GM18868 (cell line): Measurements from ENCODE around the gene ANK2.
A peak's percentile ranks its signal among the peaks of the same experiment; 100 is the strongest.
"Not testable (repeated sequence)": the region's sequence is repeated elsewhere in the genome, so short reads cannot be mapped to it uniquely, and the experiment has no call there.

Experiments used
- ATAC-seq: cut with Tn5 transposase; IDR thresholded peaks from one replicate; pipeline ENCODE4 v1.9.1; 2021; ENCODE audit warnings: mild to moderate bottlenecking, moderate library complexity; ENCODE audit not compliant: unreplicated experiment

Gene ANK2

DNA sequence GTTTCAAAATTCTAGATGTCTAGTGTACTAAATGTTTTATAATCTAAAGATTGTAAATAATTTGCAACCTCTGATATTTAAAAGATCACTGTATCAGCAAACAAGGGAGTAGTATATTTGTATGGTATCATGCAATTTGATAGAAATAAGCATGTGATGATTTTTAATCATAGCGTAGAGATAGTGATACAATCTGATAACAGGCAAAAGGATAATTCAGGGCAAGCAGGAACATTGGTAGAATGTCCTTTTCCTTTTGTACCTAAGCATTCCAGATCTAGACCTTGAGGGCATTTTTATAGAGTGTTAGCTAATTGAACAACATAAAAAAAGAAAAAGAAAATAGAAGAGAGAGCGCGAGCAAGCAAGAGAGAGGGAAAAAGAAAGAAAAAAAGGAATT is 1.4 kb downstream of the ANK2 start:
- ATAC-seq, result no peak

DNA sequence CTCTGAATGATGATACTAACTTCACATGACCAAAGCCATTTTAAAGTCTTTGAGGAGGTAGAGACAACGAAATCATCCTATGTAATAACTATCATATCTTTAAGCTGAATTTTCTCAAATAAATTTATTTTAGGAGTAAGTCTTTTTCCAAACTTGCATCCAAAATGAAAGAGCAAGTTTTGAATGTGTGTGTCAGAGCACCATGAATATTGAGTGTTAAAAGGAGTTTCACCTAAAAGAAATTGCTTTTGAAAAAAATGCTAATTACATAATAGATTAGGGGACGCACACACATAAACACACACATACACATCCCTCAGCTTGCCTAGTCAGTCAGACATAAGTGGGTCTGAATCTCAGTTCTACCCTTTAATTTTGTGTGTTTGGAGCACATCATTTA is 1.9 kb downstream of the ANK2 start:
- ATAC-seq, result no peak

DNA sequence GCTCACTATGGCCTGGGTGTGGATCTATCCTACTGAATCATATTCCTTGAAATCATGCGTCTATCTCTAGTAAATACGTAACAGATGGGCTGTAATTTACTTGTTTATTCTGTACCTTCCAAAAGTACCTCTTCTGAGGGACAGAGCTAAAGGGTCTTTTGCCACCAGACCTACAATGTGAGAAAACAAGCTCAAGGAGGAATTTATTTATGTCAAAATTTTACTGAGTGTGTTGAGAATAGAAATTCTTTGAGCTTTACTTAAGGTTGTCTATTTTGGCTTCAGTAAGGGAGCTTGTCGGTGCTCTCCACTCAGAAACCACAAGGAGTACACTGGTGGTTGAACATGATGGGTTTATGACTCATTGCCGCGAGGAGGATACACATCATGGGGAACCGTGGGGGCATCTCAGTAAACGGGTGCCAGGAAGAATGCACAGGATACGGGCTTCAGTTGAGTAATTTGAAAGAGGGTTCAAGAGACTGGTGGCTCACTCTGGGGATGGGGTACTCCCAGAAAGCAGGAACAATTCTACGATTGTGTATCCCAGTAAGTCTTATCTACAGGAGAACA is 3.0 kb downstream of the ANK2 start:
- peak; percentile 97 for ATAC-seq

DNA sequence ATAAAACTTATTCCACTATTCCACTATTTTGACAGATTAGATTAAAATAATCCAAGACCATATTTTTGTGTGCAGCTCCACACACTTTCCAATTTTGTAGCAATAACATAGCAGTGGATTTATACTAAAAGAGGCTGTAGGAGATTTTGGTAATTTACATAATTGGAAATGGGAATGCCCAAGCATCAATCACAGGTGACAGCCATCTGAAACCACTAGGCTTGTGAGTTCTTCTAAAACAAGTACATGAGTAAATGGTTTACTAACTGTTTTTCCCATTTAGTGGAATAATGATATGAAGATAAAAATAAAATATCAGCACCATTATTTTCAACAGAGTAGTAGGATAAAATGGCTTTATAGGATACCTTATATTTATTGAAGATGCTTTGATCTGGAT is 4.4 kb downstream of the ANK2 start:
- ATAC-seq, result no peak

DNA sequence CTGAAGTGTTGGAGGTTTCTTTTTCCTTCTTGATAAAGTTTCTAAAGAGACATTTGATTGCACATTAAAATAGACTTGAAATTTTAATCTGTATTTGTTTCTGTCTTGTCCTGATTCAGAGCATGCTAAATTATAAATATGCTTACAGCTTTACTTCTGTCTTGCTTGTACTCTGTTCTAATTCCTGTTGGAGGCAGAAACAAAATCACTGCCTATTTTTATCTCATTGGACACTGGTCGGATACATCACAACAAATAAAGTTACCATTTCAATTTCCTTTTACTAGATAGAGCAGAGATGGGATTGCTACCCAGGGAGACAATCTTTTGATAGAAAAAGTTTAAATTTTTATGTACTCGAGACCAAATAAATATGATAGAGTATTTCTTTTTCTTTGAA is 6.9 kb downstream of the ANK2 start:
- ATAC-seq, result no peak

DNA sequence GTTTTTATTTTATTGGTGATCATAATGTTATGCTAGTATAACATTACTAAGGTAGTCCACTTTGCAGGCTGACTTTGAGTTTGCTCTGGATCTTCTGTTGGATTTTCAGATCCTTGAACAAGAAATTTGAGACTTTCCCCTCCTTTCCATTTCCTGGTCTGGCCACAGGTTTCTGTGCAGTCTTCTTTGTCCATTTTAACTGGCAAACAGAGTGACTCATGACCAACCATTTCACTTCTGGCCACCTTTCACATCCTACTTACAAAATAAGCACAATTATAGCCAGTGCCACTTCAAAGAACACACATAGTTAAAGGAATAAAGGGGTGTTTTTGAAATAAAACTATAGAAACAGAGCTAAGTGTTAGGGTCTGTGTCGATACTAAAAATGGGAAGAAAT is 8.4 kb downstream of the ANK2 start:
- no peak for ATAC-seq

DNA sequence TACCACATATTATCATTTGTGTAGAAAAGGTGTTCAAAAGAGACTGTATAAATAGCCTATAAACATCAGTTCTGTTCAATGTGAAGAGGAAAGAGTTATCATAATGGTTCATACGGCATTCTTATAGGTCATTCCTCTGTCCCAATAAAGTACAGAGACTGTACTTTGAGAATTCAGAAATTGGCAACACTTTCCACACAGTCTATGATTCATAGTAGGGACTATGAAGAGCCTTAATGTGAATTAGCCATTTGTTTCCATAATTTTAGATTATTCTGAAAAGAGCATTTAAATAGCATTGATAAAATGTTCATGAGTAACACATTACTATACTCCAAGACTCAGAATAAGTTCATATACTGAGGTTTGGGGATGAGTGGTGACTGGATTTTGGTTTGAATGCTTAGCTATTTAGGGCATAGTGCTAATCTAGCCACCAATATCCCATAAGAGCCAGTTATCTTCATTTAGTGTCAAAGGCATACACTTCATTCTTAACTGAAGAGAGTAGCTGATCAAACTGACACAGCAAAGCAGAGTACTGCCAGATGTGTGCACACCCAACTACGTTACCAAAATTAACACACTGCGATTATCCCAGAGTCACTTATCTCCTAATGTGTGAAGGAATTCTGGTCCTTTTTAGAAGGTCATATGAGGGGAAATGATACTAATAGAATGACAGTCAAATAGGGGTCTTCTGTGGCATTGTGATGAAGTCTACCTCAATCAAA is 10.2 kb downstream of the ANK2 start:
- no peak for ATAC-seq

DNA sequence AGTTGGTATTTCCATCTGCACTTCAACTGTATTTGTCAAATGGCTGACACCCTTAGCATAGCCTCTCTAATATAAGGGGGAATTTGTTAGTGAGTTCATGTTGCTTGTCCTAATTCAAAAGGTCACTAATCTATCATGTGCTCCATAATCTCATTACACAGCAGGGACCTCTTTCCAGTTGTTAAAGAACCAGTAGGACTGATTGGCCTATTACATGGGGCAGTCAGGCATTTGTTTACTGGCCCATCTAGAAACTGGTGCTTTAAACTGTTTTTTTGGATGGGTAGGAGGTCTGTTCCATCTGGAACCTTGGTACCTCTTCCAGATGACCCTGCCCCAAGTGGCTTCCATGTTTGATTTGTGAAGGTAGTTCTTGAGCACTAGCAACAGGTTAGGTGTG is 11.4 kb downstream of the ANK2 start:
- ATAC-seq, result no peak

DNA sequence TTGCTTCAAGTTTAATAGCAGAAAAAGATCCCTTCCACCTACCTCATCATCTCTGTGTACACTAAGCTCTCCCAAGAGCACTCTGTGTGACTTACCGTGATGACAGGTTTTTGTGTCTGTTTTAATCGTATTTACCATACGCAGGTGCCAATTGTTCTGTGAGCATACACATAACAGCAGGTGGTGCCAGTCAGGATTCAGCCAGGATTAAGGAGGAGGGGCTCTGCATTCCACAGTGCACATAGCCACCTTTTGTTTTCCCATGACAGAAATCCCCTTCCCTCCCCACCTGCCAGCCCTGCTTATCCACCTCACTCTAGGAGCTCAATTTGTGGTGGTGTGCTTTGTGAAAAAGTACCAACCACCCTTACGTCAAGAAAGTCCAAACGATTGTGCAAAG is 14.8 kb downstream of the ANK2 start:
- ATAC-seq, result no peak

DNA sequence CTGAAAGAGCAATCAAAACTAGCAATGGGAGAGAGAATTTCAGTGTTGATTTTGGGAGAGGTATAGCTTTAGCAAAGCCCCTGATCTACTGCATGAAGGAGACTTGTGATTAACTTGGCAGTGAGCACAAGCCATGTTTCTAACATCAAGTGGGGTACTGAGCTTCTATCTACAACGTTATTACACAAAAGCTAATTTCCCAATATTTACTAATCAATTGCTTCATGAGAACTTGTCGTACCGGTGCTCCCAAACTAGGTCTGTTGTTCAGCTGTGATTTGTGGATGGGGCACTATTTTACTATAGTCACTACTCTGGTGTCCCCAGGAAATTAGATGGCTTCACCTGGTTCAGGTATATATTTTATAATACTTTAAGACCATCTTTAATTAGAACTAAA is 16.2 kb downstream of the ANK2 start:
- no peak for ATAC-seq

DNA sequence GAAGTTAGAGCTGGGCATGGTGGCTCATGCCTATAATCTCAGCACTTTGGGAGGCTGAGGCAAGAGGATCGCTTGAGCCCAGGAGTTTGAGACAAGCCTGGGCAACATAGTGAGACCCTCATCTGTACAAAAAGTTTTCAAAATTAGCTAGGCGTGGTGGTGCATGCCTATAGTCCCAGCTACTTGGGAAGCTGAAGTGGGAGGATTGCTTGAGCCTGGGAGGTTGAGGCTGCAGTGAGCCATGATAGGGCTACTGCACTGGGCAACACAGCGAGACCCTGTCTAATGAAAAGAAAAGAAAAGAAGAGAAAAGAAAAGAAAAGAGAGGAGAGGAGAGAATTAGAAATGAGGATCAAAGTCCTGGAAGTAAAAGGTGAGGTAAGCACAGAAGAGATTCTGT is 19.3 kb downstream of the ANK2 start:
- not testable (repeated sequence) for ATAC-seq

DNA sequence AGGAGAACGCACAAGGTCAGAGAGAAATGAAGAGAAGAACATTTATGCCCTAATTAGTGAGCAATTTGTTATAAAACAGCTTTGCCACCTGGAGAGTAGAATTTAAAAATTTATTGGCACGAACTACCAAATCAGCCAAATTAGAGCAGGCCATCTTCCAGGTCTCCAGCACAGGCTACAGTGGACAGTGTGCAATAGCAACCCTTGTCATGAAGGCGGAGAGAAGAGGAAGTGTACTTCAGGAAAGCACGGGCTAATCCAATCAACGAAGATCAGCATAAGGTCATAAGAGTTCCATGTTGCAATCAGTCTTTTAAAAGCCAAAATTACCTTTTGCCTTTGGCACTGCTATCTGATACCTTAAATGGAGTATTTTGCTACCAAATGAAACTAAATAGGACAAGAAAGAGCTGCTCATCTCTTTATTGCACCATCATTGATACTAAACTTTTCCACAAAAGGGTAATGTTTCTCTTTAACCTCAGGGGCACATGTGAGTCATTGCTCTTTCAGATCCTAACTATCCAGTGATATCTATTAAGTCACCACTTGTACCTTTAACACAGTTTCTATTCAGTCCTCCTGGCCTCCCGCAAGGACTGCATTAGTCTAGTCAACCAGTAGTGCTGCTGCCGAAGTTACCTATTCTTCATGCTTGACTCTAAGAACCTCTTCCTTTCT is 19.9 kb downstream of the ANK2 start:
- no peak for ATAC-seq

DNA sequence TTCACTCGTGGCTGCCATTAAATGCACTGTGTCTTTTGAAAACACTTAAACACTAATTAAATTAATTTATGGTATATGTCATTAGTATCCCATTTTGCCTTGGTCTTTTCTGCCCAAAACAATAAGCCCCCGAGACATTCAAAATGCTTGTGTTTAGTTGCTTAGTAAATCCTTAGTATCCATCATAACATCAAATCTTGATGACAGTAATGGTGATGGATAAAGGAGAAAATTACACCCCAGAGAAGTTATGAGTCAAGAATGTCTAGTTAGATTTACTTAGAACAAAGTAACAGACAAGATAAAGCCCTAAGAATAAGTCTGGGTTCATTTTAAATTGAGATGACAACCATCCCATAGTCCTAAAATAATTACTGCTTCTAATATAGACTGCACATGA is 21.3 kb downstream of the ANK2 start:
- ATAC-seq, result no peak

DNA sequence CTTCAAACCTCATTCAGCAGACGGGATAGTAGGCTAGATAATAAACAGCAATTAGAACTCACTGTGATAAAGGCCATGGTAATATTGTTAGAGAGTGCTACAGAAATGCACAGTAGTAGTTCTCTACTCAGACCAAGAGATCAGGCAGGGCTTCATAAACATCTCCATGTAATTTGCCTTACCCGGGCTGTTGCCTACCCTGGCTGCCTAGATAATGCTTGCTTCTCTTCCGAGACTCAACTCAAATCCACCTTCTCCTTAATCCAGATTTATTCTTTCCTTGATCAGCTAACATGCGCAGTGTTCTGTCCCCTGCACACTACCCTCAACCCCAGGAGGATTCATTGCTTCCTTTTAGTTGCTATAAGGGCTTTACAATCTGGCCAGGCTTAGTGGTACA is 21.8 kb downstream of the ANK2 start:
- ATAC-seq, result no peak

DNA sequence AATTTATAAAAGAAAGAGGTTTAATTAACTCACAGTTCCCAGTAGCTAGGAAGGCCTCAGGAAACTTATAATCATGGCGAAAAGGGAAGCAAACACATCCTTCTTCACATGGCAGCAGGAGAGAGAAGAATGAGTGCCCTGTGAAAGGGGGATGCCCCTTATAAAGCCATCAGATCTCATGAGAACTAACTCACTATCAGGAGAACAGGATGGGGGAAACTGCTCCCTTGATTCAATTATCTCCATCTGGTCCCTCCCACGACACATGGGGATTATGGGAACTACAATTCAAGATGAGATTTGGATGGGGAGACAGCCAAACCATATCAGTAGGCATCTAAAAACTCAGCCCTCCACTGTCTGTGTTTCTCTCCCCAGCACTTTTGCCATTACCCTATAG is 22.4 kb downstream of the ANK2 start:
- ATAC-seq, result no peak

DNA sequence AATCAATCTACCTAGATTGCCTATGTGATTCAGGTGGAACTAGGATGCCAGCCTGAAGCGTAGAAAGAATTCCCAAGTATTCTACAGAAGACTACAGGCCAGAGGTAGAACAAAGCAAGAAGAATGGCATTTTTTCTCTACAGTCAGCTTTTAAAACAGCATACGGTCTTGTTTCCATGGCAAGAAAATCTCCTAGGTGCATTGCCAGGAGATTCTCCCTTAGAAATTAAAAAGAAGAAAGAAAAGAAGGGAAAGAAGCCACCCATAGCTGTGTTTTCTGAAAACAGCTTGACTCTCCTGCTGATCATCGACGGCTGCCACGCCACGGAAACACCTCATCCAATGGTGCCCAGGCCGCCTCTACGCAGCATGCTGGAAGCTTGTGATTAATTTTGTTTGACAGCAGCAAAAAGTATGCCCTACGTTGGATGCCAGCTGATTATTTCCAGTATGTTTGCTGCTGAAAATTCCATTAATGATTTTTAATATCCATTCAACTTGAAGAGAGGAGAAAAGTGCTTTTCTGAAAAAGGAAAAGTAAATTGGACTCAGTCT is 24.1 kb downstream of the ANK2 start:
- ATAC-seq, result no peak

DNA sequence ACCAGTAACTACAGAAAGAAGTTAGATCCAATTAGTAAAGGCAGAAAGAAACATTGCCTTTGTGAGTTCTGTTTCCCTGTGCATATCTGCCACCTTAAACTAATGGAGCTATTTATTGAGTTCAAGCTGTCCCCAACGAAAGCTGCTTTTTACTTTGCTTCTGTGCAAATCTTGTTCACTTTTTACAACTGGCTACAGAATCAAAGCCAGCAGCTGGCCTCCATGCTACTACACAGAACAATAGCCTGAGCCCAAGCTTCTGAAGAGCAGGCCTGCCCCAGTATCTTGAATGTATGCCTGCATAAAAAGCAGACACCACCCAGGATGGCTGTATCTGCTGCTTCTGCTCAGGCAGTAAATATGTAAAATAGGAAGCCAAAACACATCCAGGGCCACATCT is 28.1 kb downstream of the ANK2 start:
- no peak for ATAC-seq

DNA sequence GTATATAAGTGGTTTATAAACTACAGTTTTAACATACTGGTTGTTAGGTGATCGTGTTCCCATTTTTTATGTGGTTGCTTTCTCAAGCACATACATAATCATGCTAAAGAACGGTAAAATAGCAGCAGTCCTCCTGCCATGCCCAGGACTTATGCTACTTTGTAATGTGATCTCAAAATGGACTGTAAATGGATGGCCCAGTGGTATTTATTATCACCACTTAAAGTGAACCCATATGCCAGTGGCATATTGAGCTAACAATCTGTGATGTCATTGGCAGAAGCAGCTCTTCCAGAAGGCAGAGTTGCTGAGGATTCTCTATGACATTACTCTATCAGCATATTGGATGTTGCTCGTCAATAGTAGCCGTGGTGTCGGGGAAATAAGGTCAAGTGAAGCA is 28.6 kb downstream of the ANK2 start:
- ATAC-seq, result no peak

DNA sequence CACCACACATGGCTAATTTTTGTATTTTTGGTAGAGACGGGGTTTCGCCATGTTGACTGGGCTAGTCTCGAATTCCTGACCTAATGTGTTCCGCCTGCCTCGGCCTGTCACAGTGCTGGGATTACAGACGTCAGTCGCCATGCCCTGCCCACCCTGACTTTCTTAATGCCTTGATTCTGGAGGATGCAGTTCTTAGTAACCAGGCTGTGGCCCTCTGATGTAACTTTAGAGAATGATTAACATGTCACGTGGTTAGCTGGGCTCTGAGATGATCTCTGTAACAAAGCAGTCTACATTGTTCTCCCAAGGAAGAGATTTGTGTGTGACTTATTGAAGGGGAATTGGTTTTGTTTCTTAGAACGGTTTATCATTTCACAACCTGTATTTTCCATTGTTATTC is 30.6 kb downstream of the ANK2 start:
- no peak for ATAC-seq

DNA sequence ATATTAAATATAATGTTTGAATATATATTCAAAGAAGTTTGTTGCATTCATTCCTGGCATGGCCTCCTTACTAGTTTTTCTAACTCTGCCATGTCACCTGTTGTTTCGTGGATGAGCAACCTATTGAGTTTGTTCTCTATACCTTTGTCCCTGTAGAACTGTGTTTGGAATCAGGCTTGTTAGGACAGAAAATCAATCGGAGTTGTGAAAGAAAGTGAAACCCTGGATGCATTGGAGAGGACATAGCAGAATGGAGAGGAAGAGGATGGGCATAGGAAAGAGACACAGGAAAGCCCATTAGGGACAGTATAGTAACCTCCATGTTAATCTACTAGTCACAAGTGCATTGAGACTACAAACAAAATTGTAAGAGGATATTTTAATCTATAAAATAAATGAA is 31.2 kb downstream of the ANK2 start:
- no peak for ATAC-seq

DNA sequence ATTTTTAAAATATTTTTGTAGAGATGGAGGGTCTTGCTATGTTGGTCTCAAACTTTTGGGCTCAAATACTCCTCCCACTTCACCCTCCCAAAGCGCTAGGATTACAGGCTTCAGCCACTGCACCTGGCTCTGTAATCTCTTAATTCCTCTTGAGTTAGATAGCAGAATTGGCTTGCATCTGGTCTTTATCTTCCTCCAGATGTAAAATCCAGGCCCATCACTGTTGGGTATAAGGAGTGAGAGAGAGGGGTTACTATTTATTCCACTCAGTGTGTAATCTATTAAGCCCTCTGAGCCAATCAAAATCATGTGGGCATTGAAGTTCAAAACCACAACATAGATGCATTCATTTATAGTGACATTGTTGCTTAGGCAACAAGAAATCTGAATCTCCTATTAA is 33.9 kb downstream of the ANK2 start:
- ATAC-seq, result no peak

DNA sequence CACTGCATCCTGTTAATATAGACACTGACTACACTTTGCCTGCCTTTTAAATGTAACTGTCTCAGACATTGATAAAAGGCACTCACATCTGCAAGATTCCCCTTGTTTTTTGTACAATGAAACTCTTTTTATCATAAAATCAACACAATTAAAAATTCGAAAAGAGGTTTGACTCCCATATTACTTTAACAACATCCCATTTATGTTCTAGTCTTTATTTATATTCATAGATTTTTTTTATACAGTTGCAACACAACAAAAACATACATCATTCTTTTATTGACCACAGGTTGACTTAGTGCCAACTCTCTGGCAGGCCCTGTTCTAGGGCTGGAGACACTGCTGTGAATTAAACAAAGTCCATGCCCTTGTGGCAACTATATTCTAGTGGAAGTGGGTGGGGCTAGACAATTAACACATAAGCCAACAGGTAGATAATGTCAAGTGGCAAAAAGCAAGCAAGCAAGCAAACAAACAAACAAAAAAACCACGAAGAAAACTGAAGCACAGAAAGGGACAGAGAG is 36.8 kb downstream of the ANK2 start:
- no peak for ATAC-seq
